H1 (cell line): ENCODE data around the gene ITGA8. TPM values are rescaled to one million over a fixed set of nuclear protein-coding genes. Genes with fewer than 3 reads are reported as not detected.

ENCODE experiments used
- CHD7 ChIP-seq: fragments of 300-600 bp; sonication (generic); IDR thresholded peaks from 2 replicates; pipeline ENCODE4 v1.7.1; 2012; ENCODE audit warnings: low read length, moderate library complexity, mild to moderate bottlenecking, inconsistent platforms; ENCODE audit not compliant: insufficient replicate concordance
- HDAC6 ChIP-seq: IDR thresholded peaks from one replicate; pipeline ENCODE4 v1.7.1; 2012; ENCODE audit warnings: low read depth, mild to moderate bottlenecking, inconsistent platforms, low read length, moderate library complexity
- JUN ChIP-seq: IDR thresholded peaks from 2 replicates; pipeline ENCODE4 v1.6.1; 2011; ENCODE audit warnings: low read depth, mild to moderate bottlenecking, improper control_type of control experiment, low read length
- MAFK ChIP-seq: IDR thresholded peaks from 2 replicates; pipeline ENCODE4 v1.6.1; 2012; ENCODE audit warnings: low read depth, mild to moderate bottlenecking, improper control_type of control experiment, low read length
- RFX5 ChIP-seq: IDR thresholded peaks from 2 replicates; pipeline ENCODE4 v1.6.1; 2011; ENCODE audit warnings: low read depth, low read length, improper control_type of control experiment, borderline replicate concordance
- RNF2 ChIP-seq: fragments of 200-900, 300-1000 bp; sonication (generic); IDR thresholded peaks from 2 replicates; pipeline ENCODE4 v1.7.1; 2016; ENCODE audit warnings: borderline replicate concordance, low read depth, mild to moderate bottlenecking, antibody characterized with exemption, low read length; ENCODE audit not compliant: poor library complexity, severe bottlenecking; ENCODE audit errors: missing control alignments
- SP1 ChIP-seq: IDR thresholded peaks from 2 replicates; pipeline ENCODE4 v1.6.1; 2011; ENCODE audit warnings: low read depth, low read length
- TAF1 ChIP-seq: IDR thresholded peaks from 2 replicates; pipeline ENCODE4 v1.6.1; 2011; ENCODE audit warnings: mild to moderate bottlenecking, low read depth, low read length
- YY1 ChIP-seq: IDR thresholded peaks from 2 replicates; pipeline ENCODE4 v1.6.1; 2011; ENCODE audit warnings: low read depth, mild to moderate bottlenecking, low read length
- polyA plus RNA-seq, 7 experiments: library from polyadenylated mRNA; depleted of rRNA in 3 of 7; stranded (reverse) in 5 of 7; unstranded in 2 of 7; fragments of >200 nt in 5 of 7; fragments of 200-250 nt in 2 of 7; gene quantifications; 1 replicate in 5 of 7; 2 replicates in 1 of 7; 4 replicates in 1 of 7; pipeline versions ENCODE4 v1.2.1 to v1.2.3, GENCODE V29; 2011 to 2013; ENCODE audit warnings: missing spikeins in 2 of 7, mixed read lengths in 2 of 7
- total RNA-seq: library from RNA; stranded (reverse); fragmentation: NEBNext Ultra II Directional; extraction: Animal tissue kit (Norgen Biotek cat#: 25700); gene quantifications from 2 replicates; pipeline ENCODE4 v1.2.1, GENCODE V29; 2021

ITGA8 gene
- total and polyA plus RNA-seq, 2 of the 8 experiments (the other 6 are each of a cell fraction or from before 2014, with no cell fraction given), result not detected

- TF ChIP-seq CHD7, result no peak
- TF ChIP-seq RFX5, result no peak
- TF ChIP-seq TAF1, result no peak
- no peak for TF ChIP-seq HDAC6
- TF ChIP-seq RNF2, result no peak
- TF ChIP-seq MAFK, result no peak
- no peak for TF ChIP-seq YY1
- TF ChIP-seq SP1, result no peak
- TF ChIP-seq JUN, result no peak
Observed at GRCh38 chr10:15742836-15743235, 23.1 kb upstream of the ITGA8 start (continued).
